WTC11 (cell line): Measurements from ENCODE around the gene KRTAP21-1. TPM values are rescaled to one million over a fixed set of nuclear protein-coding genes. Genes with fewer than 3 reads are reported as not detected.

Experiments
- ATAC-seq: fragments of 200-7000 bp; cut with Tn5 transposase; 2 replicates; pipeline ENCODE4 v1.10.0; 2021; ENCODE audit warnings: mild to moderate bottlenecking, moderate library complexity
- CTCF ChIA-PET: fragments of 300-600 bp; sonication (Branson Sonifier 250); formaldehyde crosslinking; loops from one replicate; lab custom pipeline; 2021; ENCODE audit warnings: antibody characterized with exemption; lab: Charles Lee
- POLR2A ChIA-PET: fragments of 350-600 bp; sonication (Branson Sonifier 250); formaldehyde crosslinking; loops from one replicate; lab custom pipeline; 2021; ENCODE audit warnings: antibody characterized with exemption; lab: Charles Lee
- DNase-seq: peaks from one replicate; pipeline ENCODE4 v3.0.0; 2021; ENCODE audit warnings: low spot score
- H3K27ac Mint-ChIP-seq: 2 replicates; pipeline ENCODE4 v1.8.0; 2021; ENCODE audit warnings: mixed read lengths
- H3K27me3 Mint-ChIP-seq: 2 replicates; pipeline ENCODE4 v1.8.0; 2021; ENCODE audit warnings: low read depth, mild to moderate bottlenecking, moderate library complexity, mixed read lengths
- H3K36me3 Mint-ChIP-seq: 2 replicates; pipeline ENCODE4 v1.8.0; 2021; ENCODE audit warnings: mixed read lengths
- H3K4me1 Mint-ChIP-seq: 2 replicates; pipeline ENCODE4 v1.8.0; 2022; ENCODE audit warnings: mixed read lengths
- H3K4me3 Mint-ChIP-seq: 2 replicates; pipeline ENCODE4 v1.8.0; 2021; ENCODE audit warnings: mild to moderate bottlenecking, moderate library complexity, mixed read lengths
- H3K9me3 Mint-ChIP-seq: 2 replicates; pipeline ENCODE4 v1.8.0; 2021; ENCODE audit warnings: mixed read lengths
- AFF4 ChIP-seq: sonication (generic); formaldehyde crosslinking; IDR thresholded peaks from 2 replicates; pipeline ENCODE4 v1.8.1; 2023; ENCODE audit warnings: mild to moderate bottlenecking, missing genetic modification reagents, borderline replicate concordance
- EMX1 ChIP-seq: fragments of 250-450 bp; sonication (Bioruptor Pico); IDR thresholded peaks from 2 replicates; pipeline ENCODE4 v1.8.0; 2021; ENCODE audit warnings: mild to moderate bottlenecking
- ETV6 ChIP-seq: sonication (generic); formaldehyde crosslinking; IDR thresholded peaks from 2 replicates; pipeline ENCODE4 v1.8.1; 2022; ENCODE audit warnings: mild to moderate bottlenecking, missing genetic modification reagents
- FOXP4 ChIP-seq: sonication (generic); formaldehyde crosslinking; IDR thresholded peaks from 2 replicates; pipeline ENCODE4 v1.8.0; 2022; ENCODE audit warnings: mild to moderate bottlenecking, missing genetic modification reagents
- HMGA2 ChIP-seq: fragments of 250-450 bp; sonication (Bioruptor Pico); IDR thresholded peaks from 2 replicates; pipeline ENCODE4 v1.4.0; 2021; ENCODE audit warnings: mild to moderate bottlenecking, moderate library complexity
- MLX ChIP-seq: sonication (generic); formaldehyde crosslinking; IDR thresholded peaks from 2 replicates; pipeline ENCODE4 v1.8.1; 2023; ENCODE audit warnings: mild to moderate bottlenecking, missing genetic modification reagents, moderate library complexity
- MXD4 ChIP-seq: fragments of 250-450 bp; sonication (Bioruptor Pico); IDR thresholded peaks from 2 replicates; pipeline ENCODE4 v1.8.0; 2021; ENCODE audit warnings: mild to moderate bottlenecking, moderate library complexity, borderline replicate concordance
- NFATC4 ChIP-seq: fragments of 250-450 bp; sonication (Bioruptor Pico); IDR thresholded peaks from 2 replicates; pipeline ENCODE4 v1.9.0; 2021; ENCODE audit warnings: mild to moderate bottlenecking
- NFE2L1 ChIP-seq: sonication (generic); formaldehyde crosslinking; IDR thresholded peaks from 2 replicates; pipeline ENCODE4 v1.8.1; 2023; ENCODE audit warnings: missing genetic modification reagents
- NR1H2 ChIP-seq: sonication (generic); formaldehyde crosslinking; IDR thresholded peaks from 2 replicates; pipeline ENCODE4 v1.9.0; 2021; ENCODE audit warnings: mild to moderate bottlenecking, moderate library complexity, missing genetic modification reagents
- NR2C2 ChIP-seq: sonication (generic); formaldehyde crosslinking; IDR thresholded peaks from 2 replicates; pipeline ENCODE4 v1.8.0; 2022; ENCODE audit warnings: mild to moderate bottlenecking, missing genetic modification reagents
- RORB ChIP-seq: fragments of 250-450 bp; sonication (Bioruptor Pico); IDR thresholded peaks from 2 replicates; pipeline ENCODE4 v1.9.0; 2021; ENCODE audit warnings: mild to moderate bottlenecking
- SMAD4 ChIP-seq: sonication (generic); formaldehyde crosslinking; IDR thresholded peaks from 2 replicates; pipeline ENCODE4 v1.8.0; 2022; ENCODE audit warnings: mild to moderate bottlenecking, missing genetic modification reagents
- ZBTB21 ChIP-seq: sonication (generic); formaldehyde crosslinking; IDR thresholded peaks from 2 replicates; pipeline ENCODE4 v1.8.1; 2023; ENCODE audit warnings: mild to moderate bottlenecking, missing genetic modification reagents, borderline replicate concordance
- ZNF138 ChIP-seq: sonication (generic); formaldehyde crosslinking; conservative IDR thresholded peaks from 2 replicates; pipeline ENCODE4 v1.8.1; 2022; ENCODE audit warnings: mild to moderate bottlenecking, moderate library complexity, missing genetic modification reagents
- ZNF232 ChIP-seq: sonication (generic); formaldehyde crosslinking; IDR thresholded peaks from 2 replicates; pipeline ENCODE4 v1.8.0; 2022; ENCODE audit warnings: mild to moderate bottlenecking, missing genetic modification reagents
- total RNA-seq: library from RNA; stranded (reverse); gene quantifications from 3 replicates; pipeline ENCODE4 v1.2.3, GENCODE V29; 2021
- TF ChIP-seq, protein P1 (sequence below): sonication (generic); formaldehyde crosslinking; IDR thresholded peaks from 2 replicates; pipeline ENCODE4 v1.8.0; 2023; ENCODE audit warnings: missing genetic modification reagents, mild to moderate bottlenecking, borderline replicate concordance
- TF ChIP-seq, protein P2 (sequence below): sonication (generic); formaldehyde crosslinking; IDR thresholded peaks from 2 replicates; pipeline ENCODE4 v1.8.1; 2023; ENCODE audit warnings: mild to moderate bottlenecking, missing genetic modification reagents
- TF ChIP-seq, protein P3 (sequence below): fragments of 250-450 bp; sonication (Bioruptor Pico); conservative IDR thresholded peaks from 2 replicates; pipeline ENCODE4 v1.9.0; 2021; ENCODE audit warnings: mild to moderate bottlenecking
- TF ChIP-seq, protein P4 (sequence below): sonication (generic); formaldehyde crosslinking; IDR thresholded peaks from 2 replicates; pipeline ENCODE4 v1.8.1; 2022; ENCODE audit warnings: missing genetic modification reagents, borderline replicate concordance

KRTAP21-1 gene
- total RNA-seq, 1 experiment from 2014 or later, result not detected

GRCh38 chr21:30800605-30801004, 45.4 kb upstream of the KRTAP21-1 start (continued):
- TF ChIP-seq, protein P1, sequence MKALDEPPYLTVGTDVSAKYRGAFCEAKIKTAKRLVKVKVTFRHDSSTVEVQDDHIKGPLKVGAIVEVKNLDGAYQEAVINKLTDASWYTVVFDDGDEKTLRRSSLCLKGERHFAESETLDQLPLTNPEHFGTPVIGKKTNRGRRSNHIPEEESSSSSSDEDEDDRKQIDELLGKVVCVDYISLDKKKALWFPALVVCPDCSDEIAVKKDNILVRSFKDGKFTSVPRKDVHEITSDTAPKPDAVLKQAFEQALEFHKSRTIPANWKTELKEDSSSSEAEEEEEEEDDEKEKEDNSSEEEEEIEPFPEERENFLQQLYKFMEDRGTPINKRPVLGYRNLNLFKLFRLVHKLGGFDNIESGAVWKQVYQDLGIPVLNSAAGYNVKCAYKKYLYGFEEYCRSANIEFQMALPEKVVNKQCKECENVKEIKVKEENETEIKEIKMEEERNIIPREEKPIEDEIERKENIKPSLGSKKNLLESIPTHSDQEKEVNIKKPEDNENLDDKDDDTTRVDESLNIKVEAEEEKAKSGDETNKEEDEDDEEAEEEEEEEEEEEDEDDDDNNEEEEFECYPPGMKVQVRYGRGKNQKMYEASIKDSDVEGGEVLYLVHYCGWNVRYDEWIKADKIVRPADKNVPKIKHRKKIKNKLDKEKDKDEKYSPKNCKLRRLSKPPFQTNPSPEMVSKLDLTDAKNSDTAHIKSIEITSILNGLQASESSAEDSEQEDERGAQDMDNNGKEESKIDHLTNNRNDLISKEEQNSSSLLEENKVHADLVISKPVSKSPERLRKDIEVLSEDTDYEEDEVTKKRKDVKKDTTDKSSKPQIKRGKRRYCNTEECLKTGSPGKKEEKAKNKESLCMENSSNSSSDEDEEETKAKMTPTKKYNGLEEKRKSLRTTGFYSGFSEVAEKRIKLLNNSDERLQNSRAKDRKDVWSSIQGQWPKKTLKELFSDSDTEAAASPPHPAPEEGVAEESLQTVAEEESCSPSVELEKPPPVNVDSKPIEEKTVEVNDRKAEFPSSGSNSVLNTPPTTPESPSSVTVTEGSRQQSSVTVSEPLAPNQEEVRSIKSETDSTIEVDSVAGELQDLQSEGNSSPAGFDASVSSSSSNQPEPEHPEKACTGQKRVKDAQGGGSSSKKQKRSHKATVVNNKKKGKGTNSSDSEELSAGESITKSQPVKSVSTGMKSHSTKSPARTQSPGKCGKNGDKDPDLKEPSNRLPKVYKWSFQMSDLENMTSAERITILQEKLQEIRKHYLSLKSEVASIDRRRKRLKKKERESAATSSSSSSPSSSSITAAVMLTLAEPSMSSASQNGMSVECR (CRISPR knock-in tag), result no peak
- TF ChIP-seq EMX1 (CRISPR knock-in tag) (no peak), ZBTB21 (CRISPR knock-in tag) (no peak), ZNF138 (CRISPR knock-in tag) (no peak), MXD4 (CRISPR knock-in tag) (no peak)

DNA sequence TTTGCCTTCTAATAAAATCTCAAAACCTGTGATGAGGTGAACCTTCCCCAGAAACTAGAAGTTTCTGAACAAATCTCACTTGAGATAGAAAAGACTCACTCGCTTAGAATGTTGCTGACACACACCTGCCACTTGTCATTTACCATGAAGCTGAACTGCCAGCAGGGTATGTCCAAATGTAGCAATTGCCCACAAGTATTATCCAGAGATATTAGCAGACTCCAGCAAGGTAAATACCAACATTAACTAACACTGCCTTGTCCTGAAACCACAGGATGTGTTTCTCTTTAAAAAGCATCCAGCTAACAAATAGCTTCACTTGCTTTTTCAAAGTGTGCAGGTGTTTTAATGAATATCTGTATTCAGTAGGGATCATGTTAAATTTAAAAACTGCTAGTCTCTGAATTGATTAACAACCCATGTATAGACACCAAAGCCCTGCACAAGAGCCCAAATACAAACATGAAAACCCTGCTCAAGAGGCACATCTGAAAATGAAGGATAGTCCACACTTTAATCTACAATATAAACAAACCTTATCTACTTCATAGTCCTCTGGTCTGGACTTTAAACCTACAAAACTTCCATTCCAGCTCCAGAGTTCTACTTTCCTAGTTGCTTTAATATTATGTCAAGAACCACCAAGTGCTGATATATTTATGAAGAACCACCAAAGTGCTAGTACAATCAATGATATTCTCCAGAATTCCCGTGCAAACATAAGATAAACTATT, 38.5 kb upstream of the KRTAP21-1 start:
- no peak for ATAC-seq
- Mint-ChIP-seq H3K9me3 (no peaks in the 10 kb centered on the region), H3K27ac (no peak overlapping the region), H3K4me3 (no peak overlapping the region), H3K36me3 (no peaks in the 10 kb centered on the region), H3K27me3 (no peaks in the 10 kb centered on the region; the same call in 1 of the 2 replicates), H3K4me1 (no peaks in the 10 kb centered on the region)
- ChIA-PET CTCF (no interaction called here), POLR2A (no interaction called here)
- no peak for DNase-seq
- no peak for TF ChIP-seq NR2C2 (CRISPR knock-in tag)
- TF ChIP-seq, protein P2, sequence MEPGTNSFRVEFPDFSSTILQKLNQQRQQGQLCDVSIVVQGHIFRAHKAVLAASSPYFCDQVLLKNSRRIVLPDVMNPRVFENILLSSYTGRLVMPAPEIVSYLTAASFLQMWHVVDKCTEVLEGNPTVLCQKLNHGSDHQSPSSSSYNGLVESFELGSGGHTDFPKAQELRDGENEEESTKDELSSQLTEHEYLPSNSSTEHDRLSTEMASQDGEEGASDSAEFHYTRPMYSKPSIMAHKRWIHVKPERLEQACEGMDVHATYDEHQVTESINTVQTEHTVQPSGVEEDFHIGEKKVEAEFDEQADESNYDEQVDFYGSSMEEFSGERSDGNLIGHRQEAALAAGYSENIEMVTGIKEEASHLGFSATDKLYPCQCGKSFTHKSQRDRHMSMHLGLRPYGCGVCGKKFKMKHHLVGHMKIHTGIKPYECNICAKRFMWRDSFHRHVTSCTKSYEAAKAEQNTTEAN (CRISPR knock-in tag), result no peak
- no peak for TF ChIP-seq AFF4 (CRISPR knock-in tag)
- no peak for TF ChIP-seq ZNF232 (CRISPR knock-in tag)
- TF ChIP-seq HMGA2 (CRISPR knock-in tag), result no peak
- TF ChIP-seq, protein P3, sequence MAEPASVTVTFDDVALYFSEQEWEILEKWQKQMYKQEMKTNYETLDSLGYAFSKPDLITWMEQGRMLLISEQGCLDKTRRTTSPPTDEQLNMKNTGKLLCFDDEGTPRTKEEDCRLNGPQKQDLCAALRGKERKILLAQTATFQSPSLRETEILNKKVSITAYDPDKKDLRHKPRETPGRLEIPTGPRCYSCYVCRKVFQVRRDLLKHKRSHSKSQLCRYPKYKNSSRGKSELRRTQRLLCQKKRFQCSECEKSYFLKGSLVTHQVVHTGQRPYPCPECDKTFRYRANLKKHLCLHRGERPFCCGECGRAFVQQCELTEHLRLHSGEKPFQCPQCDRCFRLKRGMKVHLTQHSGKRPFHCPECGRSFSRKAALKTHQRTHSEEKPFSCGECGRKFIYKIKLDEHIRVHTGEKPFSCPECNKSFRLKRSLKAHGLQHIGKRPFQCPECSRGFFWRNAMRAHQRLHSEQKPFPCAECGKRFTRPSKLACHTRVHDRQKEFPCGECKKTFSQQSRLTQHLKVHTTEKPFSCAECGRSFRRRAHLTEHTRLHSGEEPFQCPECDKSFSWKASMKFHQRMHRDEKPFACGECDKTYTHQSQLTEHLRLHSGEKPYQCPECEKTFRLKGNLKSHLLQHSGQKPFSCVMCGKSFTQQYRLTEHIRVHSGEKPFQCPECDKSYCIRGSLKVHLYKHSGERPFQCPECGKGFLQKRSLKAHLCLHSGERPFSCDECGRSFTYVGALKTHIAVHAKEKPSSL (CRISPR knock-in tag), result no peak
- no peak for TF ChIP-seq NR1H2 (CRISPR knock-in tag)
- no peak for TF ChIP-seq RORB (CRISPR knock-in tag)
- no peak for TF ChIP-seq NFE2L1 (CRISPR knock-in tag)
- TF ChIP-seq SMAD4 (CRISPR knock-in tag), result no peak
- TF ChIP-seq NFATC4 (CRISPR knock-in tag), result no peak
- TF ChIP-seq, protein P4, sequence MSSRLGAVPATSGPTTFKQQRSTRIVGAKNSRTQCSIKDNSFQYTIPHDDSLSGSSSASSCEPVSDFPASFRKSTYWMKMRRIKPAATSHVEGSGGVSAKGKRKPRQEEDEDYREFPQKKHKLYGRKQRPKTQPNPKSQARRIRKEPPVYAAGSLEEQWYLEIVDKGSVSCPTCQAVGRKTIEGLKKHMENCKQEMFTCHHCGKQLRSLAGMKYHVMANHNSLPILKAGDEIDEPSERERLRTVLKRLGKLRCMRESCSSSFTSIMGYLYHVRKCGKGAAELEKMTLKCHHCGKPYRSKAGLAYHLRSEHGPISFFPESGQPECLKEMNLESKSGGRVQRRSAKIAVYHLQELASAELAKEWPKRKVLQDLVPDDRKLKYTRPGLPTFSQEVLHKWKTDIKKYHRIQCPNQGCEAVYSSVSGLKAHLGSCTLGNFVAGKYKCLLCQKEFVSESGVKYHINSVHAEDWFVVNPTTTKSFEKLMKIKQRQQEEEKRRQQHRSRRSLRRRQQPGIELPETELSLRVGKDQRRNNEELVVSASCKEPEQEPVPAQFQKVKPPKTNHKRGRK (CRISPR knock-in tag), result no peak
- no peak for TF ChIP-seq ETV6 (CRISPR knock-in tag)
- no peak for TF ChIP-seq FOXP4 (CRISPR knock-in tag)
- TF ChIP-seq MLX, result no peak
